ENCODE measurements around the gene RIPOR3.

Gene RIPOR3

DNA sequence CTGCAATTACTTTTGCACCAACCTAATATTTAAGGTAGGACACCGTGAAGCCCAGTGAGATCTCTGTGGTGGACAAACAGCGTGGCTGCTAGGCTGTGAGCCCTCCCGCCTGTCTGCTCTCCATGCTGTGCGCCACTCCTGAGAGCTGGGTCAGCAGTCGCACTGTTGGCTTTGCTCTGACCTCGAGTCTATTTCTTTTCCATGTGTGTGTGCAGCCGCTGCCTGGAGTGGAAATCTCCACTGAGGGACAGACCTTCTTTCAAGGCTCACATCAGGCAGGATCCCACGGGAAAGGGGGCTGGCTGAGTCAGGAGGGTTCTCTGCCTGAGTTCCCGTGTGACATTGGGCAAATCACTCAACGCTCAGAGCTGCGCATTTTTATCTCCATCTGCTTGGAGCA is 27.1 kb downstream of the RIPOR3 start:
- DNase-seq (ENCODE audit: low spot score): no peak
- in situ Hi-C loops (cut with MboI; ENCODE audit: low pct_unique_long_range_greater_than_20kb, low sequenced_read_pairs, unreplicated experiment): no loop called here
- TF ChIP-seq, protein P1, sequence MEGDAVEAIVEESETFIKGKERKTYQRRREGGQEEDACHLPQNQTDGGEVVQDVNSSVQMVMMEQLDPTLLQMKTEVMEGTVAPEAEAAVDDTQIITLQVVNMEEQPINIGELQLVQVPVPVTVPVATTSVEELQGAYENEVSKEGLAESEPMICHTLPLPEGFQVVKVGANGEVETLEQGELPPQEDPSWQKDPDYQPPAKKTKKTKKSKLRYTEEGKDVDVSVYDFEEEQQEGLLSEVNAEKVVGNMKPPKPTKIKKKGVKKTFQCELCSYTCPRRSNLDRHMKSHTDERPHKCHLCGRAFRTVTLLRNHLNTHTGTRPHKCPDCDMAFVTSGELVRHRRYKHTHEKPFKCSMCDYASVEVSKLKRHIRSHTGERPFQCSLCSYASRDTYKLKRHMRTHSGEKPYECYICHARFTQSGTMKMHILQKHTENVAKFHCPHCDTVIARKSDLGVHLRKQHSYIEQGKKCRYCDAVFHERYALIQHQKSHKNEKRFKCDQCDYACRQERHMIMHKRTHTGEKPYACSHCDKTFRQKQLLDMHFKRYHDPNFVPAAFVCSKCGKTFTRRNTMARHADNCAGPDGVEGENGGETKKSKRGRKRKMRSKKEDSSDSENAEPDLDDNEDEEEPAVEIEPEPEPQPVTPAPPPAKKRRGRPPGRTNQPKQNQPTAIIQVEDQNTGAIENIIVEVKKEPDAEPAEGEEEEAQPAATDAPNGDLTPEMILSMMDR (IDR thresholded peaks at IDR 0.05; ENCODE audit: extremely low read depth, insufficient read depth, missing control alignments): no peak

DNA sequence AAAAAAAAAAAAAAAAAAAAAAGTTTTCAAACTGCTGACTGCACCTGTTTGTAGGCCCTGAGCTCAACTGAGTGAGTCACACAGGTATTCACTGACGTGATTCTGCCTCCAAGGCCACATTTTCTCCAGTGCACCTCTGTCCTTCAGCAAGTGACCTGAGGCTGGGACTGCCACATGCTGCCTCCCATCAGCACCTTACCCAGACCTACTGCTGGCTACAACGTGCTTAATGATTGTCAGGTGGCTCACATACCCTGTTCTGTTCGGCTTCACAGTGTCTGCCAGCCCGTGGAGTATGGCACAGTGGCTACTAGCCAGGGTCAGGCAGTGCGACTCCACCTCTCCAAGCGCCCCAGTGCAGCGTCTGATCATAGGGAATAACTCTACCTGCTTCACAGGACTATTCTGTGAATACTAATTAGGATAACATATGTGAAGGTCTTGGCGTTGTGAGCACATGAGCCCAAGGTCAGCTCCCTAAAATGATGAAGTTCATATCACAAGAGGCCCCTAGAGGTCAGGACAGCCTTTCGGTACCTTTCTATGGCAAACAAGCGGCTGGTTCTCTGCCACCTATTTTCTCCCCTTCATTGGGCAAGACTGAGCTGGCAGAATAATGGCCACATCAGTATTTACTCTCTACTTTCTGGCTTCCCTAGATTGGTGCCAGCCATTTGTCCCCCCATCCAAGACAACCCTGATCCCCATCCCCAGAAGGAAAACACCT is 28.1 kb downstream of the RIPOR3 start:
- in situ Hi-C loops (cut with MboI; ENCODE audit: low pct_unique_long_range_greater_than_20kb, low sequenced_read_pairs, unreplicated experiment): no loop called here
- no peak for DNase-seq (ENCODE audit: low spot score)

DNA sequence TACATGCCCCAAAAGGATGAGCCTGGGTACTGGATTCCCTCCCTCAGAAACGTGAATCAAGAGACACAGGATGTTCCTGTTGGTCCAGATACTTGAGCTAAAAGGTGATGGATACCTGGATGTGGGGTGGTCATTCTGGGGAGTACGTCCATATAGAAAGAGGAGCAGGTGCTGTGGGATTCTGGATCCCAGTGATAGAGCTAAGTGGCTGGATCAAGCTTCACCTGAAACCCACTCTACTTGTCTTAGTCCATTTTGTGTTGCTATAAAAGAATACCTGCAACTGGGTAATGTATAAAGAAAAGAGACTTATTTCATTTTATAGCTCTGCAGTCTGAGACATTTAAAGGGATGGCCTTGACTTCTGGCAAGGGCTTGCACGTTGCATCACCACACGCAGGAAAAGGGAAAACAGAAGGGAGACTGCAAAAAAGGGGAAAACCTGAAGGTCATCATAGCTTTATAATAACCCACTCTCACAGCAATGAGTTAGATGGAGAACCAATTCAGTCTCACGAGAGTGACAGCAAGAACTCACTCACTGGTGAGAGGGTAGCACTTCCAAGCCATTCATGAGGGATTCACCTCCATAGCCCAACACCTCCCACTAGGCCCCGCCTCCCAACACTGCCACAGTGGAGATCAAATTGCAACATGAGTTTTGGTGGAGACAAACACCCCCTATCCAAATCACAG is 31.2 kb downstream of the RIPOR3 start:
- DNase-seq (ENCODE audit: low spot score): no peak
- TF ChIP-seq, protein P1 (IDR thresholded peaks at IDR 0.05; ENCODE audit: extremely low read depth, insufficient read depth, missing control alignments): no peak
- in situ Hi-C loops (cut with MboI; ENCODE audit: low pct_unique_long_range_greater_than_20kb, low sequenced_read_pairs, unreplicated experiment): no loop called here

More for the DNA sequence above, 28.1 kb downstream of the RIPOR3 start:
- TF ChIP-seq, protein P1 (IDR thresholded peaks at IDR 0.05; ENCODE audit: extremely low read depth, insufficient read depth, missing control alignments): peak; percentile 30

DNA sequence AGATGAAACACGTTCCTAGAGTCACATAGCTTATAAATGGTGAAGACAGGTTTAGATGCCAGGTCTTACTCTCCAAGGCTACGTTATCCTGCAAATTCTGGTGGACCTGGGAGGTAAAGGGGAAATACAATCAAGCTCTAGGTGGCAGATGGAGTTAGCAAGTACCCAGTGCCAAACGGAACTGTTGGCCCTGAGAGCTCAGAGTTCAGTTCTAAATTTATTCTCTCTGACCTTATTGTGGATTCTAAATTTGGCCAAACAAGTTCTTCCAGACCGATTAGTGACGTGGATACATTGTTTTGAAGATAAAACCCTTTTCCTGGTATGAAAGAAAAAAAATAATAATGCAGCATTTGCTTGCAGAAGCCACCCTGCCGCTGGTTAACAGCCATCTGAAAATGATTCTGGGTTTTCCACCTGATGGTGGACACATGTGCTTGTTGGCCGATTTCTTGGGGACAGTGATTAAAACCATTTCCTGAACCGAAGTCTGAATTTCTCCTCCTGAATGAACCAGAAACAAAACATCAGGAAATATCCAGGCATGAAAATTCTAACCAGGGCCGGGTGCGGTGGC is 32.5 kb downstream of the RIPOR3 start:
- DNase-seq (ENCODE audit: low spot score): no peak
- TF ChIP-seq, protein P1 (IDR thresholded peaks at IDR 0.05; ENCODE audit: extremely low read depth, insufficient read depth, missing control alignments): no peak
- in situ Hi-C loops (cut with MboI; ENCODE audit: low pct_unique_long_range_greater_than_20kb, low sequenced_read_pairs, unreplicated experiment): no loop called here

DNA sequence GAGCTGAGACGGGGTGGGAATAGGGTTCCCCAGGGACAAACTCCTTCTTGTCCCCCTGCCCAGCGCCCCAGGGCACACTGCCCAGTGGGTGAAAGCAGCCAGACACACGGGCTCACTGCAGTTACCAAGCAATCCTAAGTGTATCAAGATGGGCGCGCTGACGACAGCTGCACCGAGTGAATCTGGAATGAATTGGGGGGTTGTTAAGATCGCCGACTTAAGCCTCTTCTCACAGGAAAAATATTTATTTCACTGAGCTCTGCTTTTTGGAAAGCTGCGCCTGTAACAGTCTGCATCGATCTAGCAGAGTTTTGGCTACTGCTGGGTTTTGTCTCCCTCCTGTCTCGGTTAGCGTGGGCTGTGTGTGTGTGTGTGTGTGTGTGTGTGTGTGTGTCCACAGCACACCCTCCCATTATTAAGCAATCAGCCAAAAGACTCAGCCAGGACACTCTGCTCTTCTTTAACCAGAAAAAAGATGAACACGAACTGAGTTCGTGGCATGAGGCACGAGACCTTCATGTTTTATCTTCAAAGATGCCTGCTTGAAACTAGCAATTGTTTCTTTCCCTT is 35.9 kb downstream of the RIPOR3 start:
- TF ChIP-seq, protein P1 (IDR thresholded peaks at IDR 0.05; ENCODE audit: extremely low read depth, insufficient read depth, missing control alignments): no peak
- in situ Hi-C loops (cut with MboI; ENCODE audit: low pct_unique_long_range_greater_than_20kb, low sequenced_read_pairs, unreplicated experiment): no loop called here
- no peak for DNase-seq (ENCODE audit: low spot score)

DNA sequence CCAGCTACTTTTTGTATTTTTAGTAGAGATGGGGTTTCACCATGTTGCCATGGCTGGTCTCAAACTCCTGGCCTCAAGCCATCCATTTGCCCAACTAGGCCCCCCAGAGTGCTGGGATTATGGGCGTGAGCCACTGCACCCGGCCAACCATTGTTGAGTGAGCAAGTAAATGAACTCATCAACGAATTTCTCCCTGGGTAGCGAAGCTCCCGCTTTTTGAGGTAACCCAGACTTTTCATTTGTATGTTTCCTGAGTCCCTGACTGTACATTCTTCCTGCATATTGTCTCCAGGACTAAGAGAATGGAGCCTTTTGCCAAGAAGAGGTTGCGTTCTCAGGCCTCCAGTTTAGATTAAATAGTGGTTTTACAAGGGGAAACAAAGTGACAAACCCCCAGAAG is 36.4 kb downstream of the RIPOR3 start:
- TF ChIP-seq, protein P1 (IDR thresholded peaks at IDR 0.05; ENCODE audit: extremely low read depth, insufficient read depth, missing control alignments): no peak
- no peak for DNase-seq (ENCODE audit: low spot score)
- in situ Hi-C loops (cut with MboI; ENCODE audit: low pct_unique_long_range_greater_than_20kb, low sequenced_read_pairs, unreplicated experiment): no loop called here

All from GM13977 (cell line).